GM23248 (cell line): Measurements from ENCODE around the gene ZCCHC2. TPM values are rescaled to one million over a fixed set of nuclear protein-coding genes. Genes with fewer than 3 reads are reported as not detected.

Experiments
- DNase-seq: peaks from one replicate; pipeline ENCODE4 v3.0.0-alpha.2; 2015
- H2AFZ ChIP-seq: fragments of 200-600 bp; sonication (generic); 2 replicates; pipeline ENCODE4 v1.6.1; 2016; ENCODE audit warnings: antibody characterized with exemption
- H3F3A ChIP-seq: fragments of 200-600 bp; sonication (generic); 2 replicates; pipeline ENCODE4 v1.6.1; 2016; ENCODE audit warnings: mild to moderate bottlenecking, antibody characterized with exemption, mixed run types; ENCODE audit not compliant: insufficient read depth
- H3K27ac ChIP-seq: fragments of 200-600 bp; sonication (generic); 2 replicates; pipeline ENCODE4 v1.5.1; 2016; ENCODE audit warnings: mild to moderate bottlenecking
- H3K27me3 ChIP-seq: fragments of 200-600 bp; sonication (generic); replicated peaks from 2 replicates; pipeline ENCODE4 v1.6.1; 2016; ENCODE audit warnings: mild to moderate bottlenecking; ENCODE audit not compliant: insufficient read depth
- H3K36me3 ChIP-seq: fragments of 200-600 bp; sonication (generic); 2 replicates; pipeline ENCODE4 v1.6.1; 2016; ENCODE audit warnings: low read depth, mild to moderate bottlenecking
- H3K4me1 ChIP-seq: fragments of 200-600 bp; sonication (generic); 2 replicates; pipeline ENCODE4 v1.6.1; 2016; ENCODE audit warnings: mild to moderate bottlenecking; ENCODE audit not compliant: insufficient read depth
- H3K4me2 ChIP-seq: fragments of 200-600 bp; sonication (generic); one replicate; pipeline ENCODE4 v1.6.1; 2016; ENCODE audit warnings: mild to moderate bottlenecking; ENCODE audit not compliant: unreplicated experiment
- H3K4me3 ChIP-seq: fragments of 200-600 bp; sonication (generic); 2 replicates; pipeline ENCODE4 v1.5.1; 2016; ENCODE audit warnings: mild to moderate bottlenecking
- H3K79me2 ChIP-seq: fragments of 200-600 bp; sonication (generic); 2 replicates; pipeline ENCODE4 v1.6.1; 2016; ENCODE audit warnings: mild to moderate bottlenecking; ENCODE audit not compliant: insufficient read depth
- H3K9ac ChIP-seq: fragments of 200-600 bp; sonication (generic); 2 replicates; pipeline ENCODE4 v1.6.1; 2016; ENCODE audit warnings: mild to moderate bottlenecking
- H3K9me2 ChIP-seq: fragments of 200-600 bp; sonication (generic); 2 replicates; pipeline ENCODE4 v1.6.1; 2016; ENCODE audit warnings: mixed run types, mild to moderate bottlenecking, moderate library complexity; ENCODE audit not compliant: insufficient read depth
- H3K9me3 ChIP-seq: fragments of 200-600 bp; sonication (generic); one replicate; pipeline ENCODE4 v1.6.1; 2017; ENCODE audit warnings: low read depth
- H4K20me1 ChIP-seq: fragments of 200-600 bp; sonication (generic); 2 replicates; pipeline ENCODE4 v1.6.0; 2016; ENCODE audit not compliant: insufficient read depth
- EZH2 ChIP-seq: fragments of 200-600 bp; sonication (generic); IDR thresholded peaks from 2 replicates; pipeline ENCODE4 v1.6.1; 2018; ENCODE audit warnings: antibody characterized with exemption, mild to moderate bottlenecking; ENCODE audit not compliant: insufficient read depth, poor library complexity, severe bottlenecking
- EZH2phosphoT487 ChIP-seq: fragments of 200-600 bp; sonication (generic); IDR thresholded peaks from 2 replicates; pipeline ENCODE4 v1.6.1; 2018; ENCODE audit warnings: antibody characterized with exemption, moderate library complexity, mild to moderate bottlenecking, low read depth; ENCODE audit not compliant: insufficient read depth
- WGBS, 2 experiments: methylation state at CpG; one replicate each; pipeline ENCODE4 v1.1.6; 2015 to 2017; ENCODE audit warnings: low lambda C conversion rate in 2 of 2, low coverage in 1 of 2; ENCODE audit errors: missing lambda C conversion rate in 2 of 2; 5-methylcytosine and 5-hydroxymethylcytosine counted together
- in situ Hi-C: fragments of 300-500 bp; cut with MboI; formaldehyde crosslinking; loops from 2 replicates; pipeline ENCODE4 v1.15.0; 2020
- polyA plus RNA-seq: library from polyadenylated mRNA; unstranded; fragments of >200 nt; fragmentation: Nextera tagmentation; extraction: Ambion mirVana; gene quantifications from 2 replicates; pipeline ENCODE4 v1.2.1, GENCODE V29; 2016
- total RNA-seq: library from RNA; depleted of rRNA; stranded (reverse); fragments of >200 nt; shearing (Covaris generic); gene quantifications from 2 replicates; pipeline ENCODE4 v1.2.3, GENCODE V29; 2014

ZCCHC2 gene
- total and polyA plus RNA-seq, 2 experiments from 2014 or later: 0.81 to 1.7 TPM

GRCh38 chr18:62602706-62603105 is 79.9 kb downstream of the ZCCHC2 start:
- Histone ChIP-seq H3K27me3 (peaks cover 6% of the 10 kb centered on the region; the same call in 1 of the 2 replicates), H3K4me2 (no peak overlapping the region), H3K27ac (no peak overlapping the region), H3K4me1 (peaks cover 2% of the 10 kb centered on the region; the same call in 1 of the 2 replicates), H3K4me3 (no peak overlapping the region), H3K36me3 (no peaks in the 10 kb centered on the region), H3F3A (no peaks in the 10 kb centered on the region), H3K79me2 (no peaks in the 10 kb centered on the region), H3K9ac (no peak overlapping the region), H2AFZ (no peak overlapping the region), H4K20me1 (no peaks in the 10 kb centered on the region), H3K9me2 (no peaks in the 10 kb centered on the region), H3K9me3 (no peaks in the 10 kb centered on the region)
- in situ Hi-C loops: no loop called here
- DNase-seq: no peak
- WGBS, 2 experiments: 84 to 86% methylated on average over 8 of the region's 8 CpGs
- TF ChIP-seq EZH2 (no peak), EZH2phosphoT487 (no peak)

GRCh38 chr18:62603211-62603610 is 80.4 kb downstream of the ZCCHC2 start:
- Histone ChIP-seq H3K4me3 (no peak overlapping the region), H3K9ac (no peak overlapping the region), H3K79me2 (no peaks in the 10 kb centered on the region), H2AFZ (no peak overlapping the region), H3K36me3 (no peaks in the 10 kb centered on the region), H3K27me3 (peaks cover 6% of the 10 kb centered on the region; the same call in 1 of the 2 replicates), H3K4me1 (peaks cover 2% of the 10 kb centered on the region; the same call in 1 of the 2 replicates), H3K4me2 (no peak overlapping the region), H3K9me2 (no peaks in the 10 kb centered on the region), H3K9me3 (no peaks in the 10 kb centered on the region), H3K27ac (no peak overlapping the region), H3F3A (no peaks in the 10 kb centered on the region), H4K20me1 (no peaks in the 10 kb centered on the region)
- TF ChIP-seq EZH2phosphoT487 (no peak), EZH2 (no peak)
- DNase-seq: no peak
- 74 to 75% methylated on average over 6 of the region's 6 CpGs for WGBS, 2 experiments
- in situ Hi-C loops: no loop called here

GRCh38 chr18:62603979-62604378 is 81.2 kb downstream of the ZCCHC2 start:
- WGBS, 2 experiments: 85 to 91% methylated on average over 11 to 13 of the region's 13 CpGs
- Histone ChIP-seq H4K20me1 (no peaks in the 10 kb centered on the region), H3K4me1 (peaks cover 2% of the 10 kb centered on the region; the same call in 1 of the 2 replicates), H3F3A (no peaks in the 10 kb centered on the region), H3K27me3 (peaks cover 6% of the 10 kb centered on the region; the same call in 1 of the 2 replicates), H2AFZ (no peak overlapping the region), H3K4me2 (no peak overlapping the region), H3K9me3 (no peaks in the 10 kb centered on the region), H3K36me3 (no peaks in the 10 kb centered on the region), H3K4me3 (no peak overlapping the region), H3K9ac (no peak overlapping the region), H3K9me2 (no peaks in the 10 kb centered on the region), H3K79me2 (no peaks in the 10 kb centered on the region), H3K27ac (no peak overlapping the region)
- no peak for DNase-seq
- in situ Hi-C loops: no loop called here
- TF ChIP-seq EZH2 (no peak), EZH2phosphoT487 (no peak)

- H3K79me2 ChIP-seq: no peaks in the 10 kb centered on the region
- in situ Hi-C loops: no loop called here
- H4K20me1 ChIP-seq: no peaks in the 10 kb centered on the region
- no peak for DNase-seq
- H3K9me2 ChIP-seq: no peaks in the 10 kb centered on the region
- H3K4me1 ChIP-seq: peaks cover 2% of the 10 kb centered on the region; the same call in 1 of the 2 replicates
- no peak overlapping the region for H2AFZ ChIP-seq
- H3K4me3 ChIP-seq: no peak overlapping the region
- no peaks in the 10 kb centered on the region for H3F3A ChIP-seq
- no peaks in the 10 kb centered on the region for H3K36me3 ChIP-seq
- no peak overlapping the region for H3K27ac ChIP-seq
- WGBS, 2 experiments: 87 to 93% methylated on average over 12 of the region's 12 CpGs
- no peaks in the 10 kb centered on the region; the same call in 1 of the 2 replicates for H3K27me3 ChIP-seq
- H3K4me2 ChIP-seq: no peak overlapping the region
- no peaks in the 10 kb centered on the region for H3K9me3 ChIP-seq
- TF ChIP-seq EZH2: no peak
- no peak for TF ChIP-seq EZH2phosphoT487
- H3K9ac ChIP-seq: no peak overlapping the region
Measured at GRCh38 chr18:62605685-62606084, 82.9 kb downstream of the ZCCHC2 start.
